Left ventricle myocardium inferior (tissue), 1 donor: Measurements from ENCODE around the gene ATAD1. TPM values are rescaled to one million over a fixed set of nuclear protein-coding genes. Genes with fewer than 3 reads are reported as not detected.

Source experiments
- DNase-seq: peaks from one replicate; pipeline ENCODE4 v3.0.0-alpha.2; 2020
- H3K27ac ChIP-seq: fragments of 200-600 bp; replicated peaks from 2 replicates; pipeline ENCODE4 v1.8.0; 2021
- H3K27me3 ChIP-seq: fragments of 200-600 bp; 2 replicates; pipeline ENCODE4 v1.8.0; 2021; ENCODE audit warnings: low read depth
- H3K36me3 ChIP-seq: fragments of 200-600 bp; 2 replicates; pipeline ENCODE4 v1.8.0; 2021
- H3K4me1 ChIP-seq: fragments of 200-600 bp; 2 replicates; pipeline ENCODE4 v1.8.0; 2021
- H3K4me3 ChIP-seq: fragments of 200-600 bp; 2 replicates; pipeline ENCODE4 v1.8.0; 2021; ENCODE audit warnings: mild to moderate bottlenecking, moderate library complexity
- H3K9me3 ChIP-seq: fragments of 200-600 bp; replicated peaks from 2 replicates; pipeline ENCODE4 v1.8.0; 2021
- CTCF ChIP-seq: fragments of 200-600 bp; IDR thresholded peaks from 2 replicates; pipeline ENCODE4 v1.8.0; 2021; ENCODE audit warnings: antibody characterized with exemption, mild to moderate bottlenecking, borderline replicate concordance
- intact Hi-C: fragments of 100-400 bp; cut with micrococcal nuclease; formaldehyde crosslinking; loops from one replicate; pipeline ENCODE4 v1.11.0; 2022
- total RNA-seq: library from RNA; stranded (reverse); fragmentation: NEBNext Ultra II Directional; extraction: Animal tissue kit (Norgen Biotek cat#: 25700); gene quantifications from one replicate; pipeline ENCODE4 v1.2.1, GENCODE V29; 2021
- donor health status: DM: no; HTN: yes; CAD: no; lungs with severe emphysema.

ATAD1 gene
- total RNA-seq, 1 donor from 2014 or later: 93.2 TPM

- no peaks in the 10 kb centered on the region for H3K9me3 ChIP-seq
- H3K36me3 ChIP-seq: peaks cover 7% of the 10 kb centered on the region
These were observed 94.5 kb downstream of the ATAD1 start for GRCh38 chr10:87723500-87723899.

DNA sequence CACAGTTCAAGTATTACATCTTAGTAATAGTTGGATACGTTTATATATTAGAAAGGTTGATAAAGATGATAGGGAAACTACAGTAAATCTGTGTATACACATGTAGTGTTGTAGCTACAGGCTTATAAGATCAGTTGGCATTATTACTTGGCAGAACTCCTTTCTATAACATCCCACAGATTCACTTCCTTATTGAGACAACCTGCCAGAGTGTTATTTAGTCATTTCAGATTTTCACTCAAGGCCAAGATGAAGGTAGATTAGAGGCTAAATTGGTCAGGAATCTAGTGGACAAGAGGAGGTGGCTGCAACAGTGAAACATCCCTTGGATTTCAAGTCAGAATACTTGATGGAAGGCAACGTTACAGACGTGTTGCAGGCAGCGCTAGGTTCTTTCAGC, 95.3 kb downstream of the ATAD1 start:
- TF ChIP-seq CTCF: no peak
- Histone ChIP-seq H3K36me3 (no peaks in the 10 kb centered on the region), H3K27me3 (no peaks in the 10 kb centered on the region), H3K4me1 (peaks cover 18% of the 10 kb centered on the region), H3K4me3 (no peak overlapping the region), H3K9me3 (no peaks in the 10 kb centered on the region), H3K27ac (peak overlapping the region; percentile 65)
- intact Hi-C loops: no loop called here
- no peak for DNase-seq

More at GRCh38 chr10:87723500-87723899, 94.5 kb downstream of the ATAD1 start:
- no peak for TF ChIP-seq CTCF
- intact Hi-C loops: no loop called here
- DNase-seq: no peak
- Histone ChIP-seq H3K27ac (no peak overlapping the region), H3K4me3 (no peak overlapping the region), H3K4me1 (peaks cover 18% of the 10 kb centered on the region), H3K27me3 (no peaks in the 10 kb centered on the region)

- H3K4me1 ChIP-seq: peaks cover 19% of the 10 kb centered on the region
- intact Hi-C loops: no loop called here
- no peak for TF ChIP-seq CTCF
- H3K36me3 ChIP-seq: no peaks in the 10 kb centered on the region
- no peaks in the 10 kb centered on the region for H3K27me3 ChIP-seq
- H3K27ac ChIP-seq: peak overlapping the region; percentile 65
- no peaks in the 10 kb centered on the region for H3K9me3 ChIP-seq
- no peak for DNase-seq
- H3K4me3 ChIP-seq: no peak overlapping the region
These were observed 96.2 kb downstream of the ATAD1 start for GRCh38 chr10:87721781-87722180.

- H3K4me3 ChIP-seq: no peak overlapping the region
- no peak for TF ChIP-seq CTCF
- DNase-seq: no peak
- H3K27me3 ChIP-seq: no peaks in the 10 kb centered on the region
- intact Hi-C loops: no loop called here
- H3K9me3 ChIP-seq: no peaks in the 10 kb centered on the region
- H3K27ac ChIP-seq: peak overlapping the region; percentile 65
- H3K36me3 ChIP-seq: no peaks in the 10 kb centered on the region
- H3K4me1 ChIP-seq: peaks cover 31% of the 10 kb centered on the region
These were observed 97.4 kb downstream of the ATAD1 start for GRCh38 chr10:87720665-87721064.

- intact Hi-C loops: loop anchor here (10.0 kb wide), 1 partner anchor 52 kb away; no protein-coding TSS in a partner anchor
- Histone ChIP-seq H3K27ac (peak overlapping the region; percentile 73), H3K36me3 (peaks cover 7% of the 10 kb centered on the region)
These were observed 101.7 kb downstream of the ATAD1 start for GRCh38 chr10:87716348-87716670.

More at GRCh38 chr10:87716348-87716670, 101.7 kb downstream of the ATAD1 start:
- H3K9me3 ChIP-seq: no peaks in the 10 kb centered on the region
- H3K27me3 ChIP-seq: no peaks in the 10 kb centered on the region
- no peak overlapping the region for H3K4me3 ChIP-seq
- peaks cover 44% of the 10 kb centered on the region for H3K4me1 ChIP-seq
- no peak for TF ChIP-seq CTCF
- no peak for DNase-seq
